VCaP (cell line): ENCODE measurements around the gene METTL8.
A peak's percentile ranks its signal among the peaks of the same experiment; 100 is the strongest.

Experiments used
- H3K27ac ChIP-seq: fragments of 450-650 bp; 2 replicates; pipeline ENCODE4 v1.5.1; 2017
- TF ChIP-seq, protein P1 (sequence below): fragments of 450-650 bp; conservative IDR thresholded peaks from 2 replicates; pipeline ENCODE4 v1.5.1; 2017; ENCODE audit warnings: mild to moderate bottlenecking, moderate library complexity

Gene METTL8

GRCh38 chr2:171420728-171421563 lies 12.8 kb downstream of the METTL8 start:
- TF ChIP-seq, protein P1, sequence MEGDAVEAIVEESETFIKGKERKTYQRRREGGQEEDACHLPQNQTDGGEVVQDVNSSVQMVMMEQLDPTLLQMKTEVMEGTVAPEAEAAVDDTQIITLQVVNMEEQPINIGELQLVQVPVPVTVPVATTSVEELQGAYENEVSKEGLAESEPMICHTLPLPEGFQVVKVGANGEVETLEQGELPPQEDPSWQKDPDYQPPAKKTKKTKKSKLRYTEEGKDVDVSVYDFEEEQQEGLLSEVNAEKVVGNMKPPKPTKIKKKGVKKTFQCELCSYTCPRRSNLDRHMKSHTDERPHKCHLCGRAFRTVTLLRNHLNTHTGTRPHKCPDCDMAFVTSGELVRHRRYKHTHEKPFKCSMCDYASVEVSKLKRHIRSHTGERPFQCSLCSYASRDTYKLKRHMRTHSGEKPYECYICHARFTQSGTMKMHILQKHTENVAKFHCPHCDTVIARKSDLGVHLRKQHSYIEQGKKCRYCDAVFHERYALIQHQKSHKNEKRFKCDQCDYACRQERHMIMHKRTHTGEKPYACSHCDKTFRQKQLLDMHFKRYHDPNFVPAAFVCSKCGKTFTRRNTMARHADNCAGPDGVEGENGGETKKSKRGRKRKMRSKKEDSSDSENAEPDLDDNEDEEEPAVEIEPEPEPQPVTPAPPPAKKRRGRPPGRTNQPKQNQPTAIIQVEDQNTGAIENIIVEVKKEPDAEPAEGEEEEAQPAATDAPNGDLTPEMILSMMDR = no peak
- no peak overlapping the region for H3K27ac ChIP-seq

DNA sequence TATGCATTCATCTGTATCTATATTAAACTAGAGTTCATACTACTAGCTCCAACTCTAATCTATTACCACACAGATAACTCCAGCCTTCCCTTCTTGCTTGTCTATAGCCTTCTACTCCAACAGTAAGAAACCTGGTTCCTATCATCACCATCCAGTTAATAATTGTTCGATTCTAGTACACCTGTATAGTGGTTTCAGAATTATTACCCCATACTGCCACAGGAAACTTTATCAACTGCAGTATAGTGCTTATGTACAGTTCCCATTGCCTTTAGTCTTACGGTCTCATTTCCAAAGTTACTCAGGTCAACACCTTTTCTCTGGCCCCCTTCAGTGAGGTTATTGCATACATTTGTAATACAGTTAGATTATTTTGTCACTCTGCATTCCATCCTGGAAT lies 14.5 kb downstream of the METTL8 start:
- TF ChIP-seq, protein P1 = no peak

GRCh38 chr2:171416009-171416926 lies 17.5 kb downstream of the METTL8 start:
- TF ChIP-seq, protein P1 = peak; percentile 93
- peak overlapping the region; percentile 70 for H3K27ac ChIP-seq

More for the DNA sequence above, 14.5 kb downstream of the METTL8 start:
- no peak overlapping the region for H3K27ac ChIP-seq

- peak overlapping the region; percentile 70; the same call in 1 of the 2 replicates for H3K27ac ChIP-seq
Observed at GRCh38 chr2:171414645-171415044, 19.1 kb downstream of the METTL8 start.

DNA sequence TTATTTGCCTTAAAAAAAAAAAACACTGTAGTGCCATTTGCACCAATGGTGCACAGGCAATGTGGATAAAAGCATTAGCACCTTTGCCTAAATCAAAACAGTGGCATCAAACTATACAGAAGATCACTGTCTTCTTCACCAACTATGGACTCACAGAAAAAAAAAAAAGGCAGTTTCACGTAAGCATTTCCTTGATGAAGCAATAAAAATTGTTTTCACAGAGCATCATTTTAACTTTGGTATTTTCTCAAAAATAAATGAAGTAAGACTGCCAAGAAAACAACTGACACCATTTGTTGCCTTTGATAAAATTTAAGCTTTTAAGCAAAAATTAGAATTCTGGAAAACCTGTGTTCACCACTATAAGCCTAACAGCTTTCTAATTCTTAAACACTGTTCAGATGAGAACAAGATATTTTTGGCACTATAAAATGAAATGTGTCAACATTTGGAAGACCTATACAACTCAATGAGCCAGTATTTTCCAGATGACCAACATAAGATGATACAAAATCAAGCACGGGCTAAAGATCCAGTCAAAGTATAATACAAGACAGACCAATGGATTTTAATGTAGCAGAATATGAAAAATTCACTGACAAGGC lies 21.1 kb downstream of the METTL8 start:
- peak overlapping the region; percentile 24; the same call in 1 of the 2 replicates for H3K27ac ChIP-seq
- TF ChIP-seq, protein P1 = no peak

GRCh38 chr2:171411791-171412483 lies 21.9 kb downstream of the METTL8 start:
- peak overlapping the region; percentile 24; the same call in 1 of the 2 replicates for H3K27ac ChIP-seq

GRCh38 chr2:171411214-171411613 lies 22.6 kb downstream of the METTL8 start:
- H3K27ac ChIP-seq = peak overlapping the region; percentile 29
- TF ChIP-seq, protein P1 = no peak

More at GRCh38 chr2:171411791-171412483, 21.9 kb downstream of the METTL8 start:
- TF ChIP-seq, protein P1 = no peak
